H1 (cell line): ENCODE data around the gene OTOS. TPM values are rescaled to one million over a fixed set of nuclear protein-coding genes. Genes with fewer than 3 reads are reported as not detected.

Source experiments
- CTCF ChIA-PET: fragments of 300-600 bp; sonication (Branson Sonifier 250); formaldehyde crosslinking; loops from one replicate; lab custom pipeline; 2021; ENCODE audit not compliant: partially characterized antibody; lab: Charles Lee
- POLR2A ChIA-PET: fragments of 300-600 bp; sonication (Branson Sonifier 250); formaldehyde crosslinking; loops from one replicate; lab custom pipeline; 2021; ENCODE audit warnings: inconsistent platforms; ENCODE audit not compliant: partially characterized antibody; lab: Charles Lee
- DNase-seq, 2 experiments: peaks; one replicate each; pipeline versions ENCODE4 v3.0.0 to v3.0.0-alpha.2; 2010 to 2022; ENCODE audit warnings: low spot score in 2 of 2, low read depth in 1 of 2, mixed read lengths in 1 of 2
- FAIRE-seq: peaks from 2 replicates; lab custom pipeline; 2011; peaks lifted over from hg19 to GRCh38; lab: Jason Lieb, UNC
- H2AFZ ChIP-seq: 2 replicates; pipeline ENCODE4 v1.8.1; 2012; ENCODE audit warnings: low read length, inconsistent platforms
- H2AK5ac ChIP-seq: 2 replicates; pipeline ENCODE4 v1.6.1; 2013; ENCODE audit warnings: low read depth, low read length
- H2BK120ac ChIP-seq: replicated peaks from 2 replicates; pipeline ENCODE3; 2013; ENCODE audit warnings: low read depth, low read length, inconsistent platforms
- H2BK12ac ChIP-seq: 2 replicates; pipeline ENCODE4 v1.6.1; 2013; ENCODE audit warnings: low read depth, low read length
- H2BK15ac ChIP-seq: 2 replicates; pipeline ENCODE4 v1.6.1; 2013; ENCODE audit warnings: low read length
- H2BK20ac ChIP-seq: 2 replicates; pipeline ENCODE4 v1.6.1; 2013; ENCODE audit warnings: low read length
- H2BK5ac ChIP-seq: 2 replicates; pipeline ENCODE4 v1.6.1; 2013; ENCODE audit warnings: low read depth, low read length
- H3K14ac ChIP-seq: 2 replicates; pipeline ENCODE4 v1.6.1; 2013; ENCODE audit warnings: inconsistent platforms; ENCODE audit not compliant: insufficient read length
- H3K18ac ChIP-seq: 2 replicates; pipeline ENCODE4 v1.6.1; 2013; ENCODE audit warnings: low read length; ENCODE audit errors: extremely low read depth
- H3K23ac ChIP-seq: 2 replicates; pipeline ENCODE4 v1.6.1; 2013; ENCODE audit warnings: inconsistent platforms; ENCODE audit not compliant: insufficient read length
- H3K23me2 ChIP-seq: 2 replicates; pipeline ENCODE4 v1.6.1; 2013; ENCODE audit warnings: low read depth, low read length
- H3K27ac ChIP-seq: 2 replicates; pipeline ENCODE4 v1.6.1; 2011; ENCODE audit warnings: low read depth, low read length, inconsistent platforms
- H3K27me3 ChIP-seq, 4 experiments: replicated peaks in 1 of 4; 1 replicate in 1 of 4; 2 replicates in 3 of 4; pipeline versions ENCODE4 v1.6.1 to v1.8.1; 2011 to 2013; ENCODE audit warnings: low read length in 3 of 4, mild to moderate bottlenecking in 3 of 4, inconsistent platforms in 2 of 4, mixed read lengths in 2 of 4, moderate library complexity in 1 of 4; ENCODE audit not compliant: control insufficient read depth in 3 of 4, insufficient read depth in 3 of 4; ENCODE audit errors: extremely low read depth in 1 of 4
- H3K36me3 ChIP-seq, 4 experiments: 2 replicates each; pipeline versions ENCODE4 v1.6.1 to v1.8.1; 2011 to 2013; ENCODE audit warnings: mild to moderate bottlenecking in 4 of 4, low read length in 3 of 4, moderate library complexity in 2 of 4, control low read depth in 1 of 4, inconsistent platforms in 1 of 4; ENCODE audit not compliant: insufficient read depth in 4 of 4, control insufficient read depth in 2 of 4
- H3K4ac ChIP-seq: replicated peaks from 2 replicates; pipeline ENCODE3; 2013; ENCODE audit warnings: low read length, low read depth, mixed read lengths, inconsistent platforms; ENCODE audit not compliant: insufficient read length
- H3K4me1 ChIP-seq, 4 experiments: replicated peaks in 1 of 4; 1 replicate in 1 of 4; 2 replicates in 3 of 4; pipeline versions ENCODE4 v1.6.1 to v1.8.1; 2011 to 2013; ENCODE audit warnings: low read length in 3 of 4, inconsistent platforms in 2 of 4, mixed read lengths in 1 of 4; ENCODE audit not compliant: insufficient read depth in 4 of 4, control insufficient read depth in 3 of 4
- H3K4me2 ChIP-seq, 2 experiments: 2 replicates each; pipeline versions ENCODE4 v1.6.1 to v1.8.1; 2011 to 2013; ENCODE audit warnings: low read depth in 2 of 2, low read length in 2 of 2, control low read depth in 1 of 2, inconsistent platforms in 1 of 2, mild to moderate bottlenecking in 1 of 2; ENCODE audit not compliant: insufficient read depth in 1 of 2
- H3K4me3 ChIP-seq, 4 experiments: fragments of 200-600, 300-600 bp in 1 of 4; sonication (generic), shearing (Covaris generic), sonication (Bioruptor Twin) in 1 of 4; 2 replicates each; pipeline versions ENCODE4 v1.5.1 to v1.8.1; 2011 to 2016; ENCODE audit warnings: low read length in 4 of 4, low read depth in 3 of 4, control low read depth in 2 of 4, inconsistent platforms in 2 of 4, mild to moderate bottlenecking in 2 of 4, mixed read lengths in 1 of 4, moderate library complexity in 1 of 4; ENCODE audit not compliant: insufficient read depth in 2 of 4; ENCODE audit errors: extremely low read depth in 1 of 4
- H3K56ac ChIP-seq: replicated peaks from 2 replicates; pipeline ENCODE3; 2013; ENCODE audit warnings: low read depth, mild to moderate bottlenecking, mixed read lengths, low read length, inconsistent platforms; ENCODE audit not compliant: insufficient read length
- H3K79me1 ChIP-seq: 2 replicates; pipeline ENCODE4 v1.6.1; 2013; ENCODE audit warnings: low read depth, low read length, control low read depth
- H3K79me2 ChIP-seq, 2 experiments: 2 replicates each; pipeline versions ENCODE4 v1.6.1 to v1.8.1; 2012 to 2013; ENCODE audit warnings: low read length in 2 of 2, mild to moderate bottlenecking in 2 of 2, inconsistent platforms in 1 of 2; ENCODE audit not compliant: insufficient read depth in 2 of 2, control insufficient read depth in 1 of 2
- H3K9ac ChIP-seq, 4 experiments: replicated peaks in 1 of 4; 1 replicate in 1 of 4; 2 replicates in 3 of 4; pipeline versions ENCODE4 v1.6.1 to v1.8.1; 2011 to 2013; ENCODE audit warnings: low read depth in 3 of 4, low read length in 3 of 4, control low read depth in 2 of 4, mild to moderate bottlenecking in 2 of 4, moderate library complexity in 2 of 4, inconsistent platforms in 1 of 4; ENCODE audit errors: extremely low read depth in 1 of 4
- H3K9me3 ChIP-seq, 2 experiments: 2 replicates each; pipeline versions ENCODE4 v1.6.1 to v1.8.1; 2012 to 2013; ENCODE audit warnings: mild to moderate bottlenecking in 2 of 2, moderate library complexity in 2 of 2, control low read depth in 1 of 2, inconsistent platforms in 1 of 2, low read depth in 1 of 2, low read length in 1 of 2, mixed read lengths in 1 of 2; ENCODE audit not compliant: insufficient read depth in 2 of 2
- H4K20me1 ChIP-seq, 2 experiments: replicated peaks in 1 of 2; 2 replicates each; pipeline versions ENCODE3 to v1.8.1; 2011 to 2013; ENCODE audit warnings: inconsistent platforms in 2 of 2, low read length in 2 of 2, mild to moderate bottlenecking in 1 of 2; ENCODE audit not compliant: insufficient read depth in 2 of 2, control insufficient read depth in 1 of 2
- H4K5ac ChIP-seq: 2 replicates; pipeline ENCODE4 v1.6.1; 2013; ENCODE audit warnings: low read length, low read depth, mixed read lengths, inconsistent platforms; ENCODE audit not compliant: insufficient read length
- H4K8ac ChIP-seq: 2 replicates; pipeline ENCODE4 v1.8.0; 2013; ENCODE audit warnings: mild to moderate bottlenecking, moderate library complexity, low read length, inconsistent platforms; ENCODE audit not compliant: insufficient read depth; ENCODE audit errors: extremely low read depth
- H4K91ac ChIP-seq: replicated peaks from 2 replicates; pipeline ENCODE3; 2013; ENCODE audit warnings: low read length, mixed read lengths, inconsistent platforms; ENCODE audit not compliant: insufficient read length
- E2F6 ChIP-seq: IDR thresholded peaks from 2 replicates; pipeline ENCODE4 v1.6.1; 2012; ENCODE audit warnings: inconsistent platforms
- EP300 ChIP-seq, 2 experiments: IDR thresholded peaks; 1 replicate in 1 of 2; 2 replicates in 1 of 2; pipeline ENCODE4 v1.6.1; 2011 to 2012; ENCODE audit warnings: low read depth in 2 of 2, low read length in 2 of 2, mild to moderate bottlenecking in 2 of 2, borderline replicate concordance in 1 of 2, inconsistent platforms in 1 of 2, moderate library complexity in 1 of 2
- RNF2 ChIP-seq: fragments of 200-900, 300-1000 bp; sonication (generic); IDR thresholded peaks from 2 replicates; pipeline ENCODE4 v1.7.1; 2016; ENCODE audit warnings: borderline replicate concordance, low read depth, mild to moderate bottlenecking, antibody characterized with exemption, low read length; ENCODE audit not compliant: poor library complexity, severe bottlenecking; ENCODE audit errors: missing control alignments
- SP4 ChIP-seq: IDR thresholded peaks from 2 replicates; pipeline ENCODE4 v1.6.1; 2012; ENCODE audit warnings: low read length, inconsistent platforms
- YY1 ChIP-seq: IDR thresholded peaks from 2 replicates; pipeline ENCODE4 v1.6.1; 2011; ENCODE audit warnings: low read depth, mild to moderate bottlenecking, low read length
- WGBS, 2 experiments: shearing (Covaris generic) in 1 of 2; methylation state at CpG; one replicate each; pipeline versions ENCODE4 v1.1.6 to v1.1.7; 2013 to 2015; ENCODE audit warnings: low lambda C conversion rate in 2 of 2, mixed read lengths in 2 of 2, inconsistent platforms in 1 of 2, low coverage in 1 of 2, missing lambda C conversion rate in 1 of 2; ENCODE audit not compliant: insufficient replicate concordance in 2 of 2, insufficient coverage in 1 of 2, insufficient read length in 1 of 2; ENCODE audit errors: extremely low coverage in 1 of 2, missing lambda C conversion rate in 1 of 2; 5-methylcytosine and 5-hydroxymethylcytosine counted together
- polyA plus RNA-seq, 7 experiments: library from polyadenylated mRNA; depleted of rRNA in 3 of 7; stranded (reverse) in 5 of 7; unstranded in 2 of 7; fragments of >200 nt in 5 of 7; fragments of 200-250 nt in 2 of 7; gene quantifications; 1 replicate in 5 of 7; 2 replicates in 1 of 7; 4 replicates in 1 of 7; pipeline versions ENCODE4 v1.2.1 to v1.2.3, GENCODE V29; 2011 to 2013; ENCODE audit warnings: missing spikeins in 2 of 7, mixed read lengths in 2 of 7
- total RNA-seq: library from RNA; stranded (reverse); fragmentation: NEBNext Ultra II Directional; extraction: Animal tissue kit (Norgen Biotek cat#: 25700); gene quantifications from 2 replicates; pipeline ENCODE4 v1.2.1, GENCODE V29; 2021

Gene OTOS
- total and polyA plus RNA-seq, 2 of the 8 experiments (the other 6 are each of a cell fraction or from before 2014, with no cell fraction given) = 0.17 TPM; not detected in 1

GRCh38 chr2:240166191-240166590 is 25.7 kb upstream of the OTOS start:
- FAIRE-seq (no peak), DNase-seq (no peak)
- Histone ChIP-seq H3K18ac (no peak overlapping the region), H3K9me3 (peaks cover 0 to 4% of the 10 kb centered on the region in 2 experiments; a peak in 2 of 4 replicates), H4K5ac (no peak overlapping the region), H3K27me3 (no peaks in the 10 kb centered on the region; a peak in 1 of 7 replicates), H3K79me1 (no peaks in the 10 kb centered on the region), H4K20me1 (no peaks in the 10 kb centered on the region), H2AK5ac (no peak overlapping the region), H3K56ac (no peak overlapping the region), H2AFZ (no peak overlapping the region), H4K8ac (no peak overlapping the region), H2BK20ac (no peak overlapping the region), H3K4me2 (no peak overlapping the region), H3K4me1 (no peaks in the 10 kb centered on the region), H2BK12ac (no peak overlapping the region), H3K23ac (no peak overlapping the region), H3K4ac (no peak overlapping the region), H4K91ac (no peak overlapping the region), H3K23me2 (peaks cover 3% of the 10 kb centered on the region; the same call in 1 of the 2 replicates), H2BK15ac (no peak overlapping the region), H3K9ac (no peak overlapping the region), H3K27ac (no peak overlapping the region), H2BK5ac (no peak overlapping the region), H3K4me3 (no peak overlapping the region), H3K79me2 (no peaks in the 10 kb centered on the region), H3K36me3 (no peaks in the 10 kb centered on the region), H2BK120ac (no peak overlapping the region), H3K14ac (no peak overlapping the region)
- WGBS, 2 experiments = 97% methylated on average over 5 of the region's 5 CpGs; no CpG with 5 or more reads in 1 of the 2 experiments
- CTCF ChIA-PET = no interaction called here
- POLR2A ChIA-PET = no interaction called here
- TF ChIP-seq RNF2 = no peak
- no peak for TF ChIP-seq YY1
- TF ChIP-seq SP4 = no peak
- no peak for TF ChIP-seq E2F6
- no peak for TF ChIP-seq EP300 (IDR thresholded peaks at IDR 0.05; ENCODE audit: borderline replicate concordance in 1 of 2, low read depth in 2 of 2, low read length in 2 of 2)
